ENCODE data around the gene PRKCE. TPM values are rescaled to one million over a fixed set of nuclear protein-coding genes. Genes with fewer than 3 reads are reported as not detected.

Gene PRKCE
- total and polyA plus RNA-seq, 2 experiments from 2014 or later, result 0.94 to 1.2 TPM

DNA sequence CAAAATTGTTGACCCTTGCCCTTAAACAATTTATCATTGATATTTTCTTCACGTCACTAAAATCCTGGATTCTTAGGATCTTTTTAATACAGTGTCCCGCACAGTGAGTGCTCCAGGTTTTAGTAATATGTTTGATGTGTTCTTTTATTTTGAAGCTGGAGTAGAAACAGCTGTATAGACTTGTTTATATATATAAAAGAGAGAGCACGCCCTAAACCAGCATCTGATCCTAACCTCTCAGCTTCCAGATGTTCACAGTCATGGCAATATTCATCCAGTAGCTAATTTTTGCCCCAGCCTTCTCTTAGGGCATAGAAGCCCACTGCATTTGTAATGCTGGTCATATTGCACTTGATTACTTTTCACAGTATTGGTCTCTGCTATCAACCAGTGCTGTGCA lies 475.7 kb downstream of the PRKCE start:
- H3K27me3 Mint-ChIP-seq (ENCODE audit: insufficient read depth, low read depth, poor library complexity), result peaks cover 2% of the 10 kb centered on the region

More for the DNA sequence above, 475.7 kb downstream of the PRKCE start:
- H3K4me1 Mint-ChIP-seq, result no peaks in the 10 kb centered on the region
- Histone ChIP-seq H3K79me2 (replicated peaks; ENCODE audit: insufficient read depth) (no peaks in the 10 kb centered on the region), H3K9me2 (ENCODE audit: insufficient read depth) (no peaks in the 10 kb centered on the region), H3K27ac (ENCODE audit: low read depth) (no peak overlapping the region), H3K27me3 (ENCODE audit: insufficient read depth) (no peaks in the 10 kb centered on the region), H3K36me3 (ENCODE audit: insufficient read depth) (no peaks in the 10 kb centered on the region), H3K4me1 (ENCODE audit: insufficient read depth) (no peaks in the 10 kb centered on the region), H2AFZ (no peak overlapping the region), H3K4me2 (no peak overlapping the region), H3F3A (replicated peaks; ENCODE audit: low read depth) (no peaks in the 10 kb centered on the region), H4K20me1 (replicated peaks; ENCODE audit: insufficient read depth) (no peaks in the 10 kb centered on the region), H3K4me3 (no peak overlapping the region)
- DNase-seq (ENCODE audit: low spot score), result no peak
- no peak for TF ChIP-seq ZNF331 (CRISPR knock-in tag; IDR thresholded peaks at IDR 0.05; ENCODE audit: low read depth)
- TF ChIP-seq, protein P1, sequence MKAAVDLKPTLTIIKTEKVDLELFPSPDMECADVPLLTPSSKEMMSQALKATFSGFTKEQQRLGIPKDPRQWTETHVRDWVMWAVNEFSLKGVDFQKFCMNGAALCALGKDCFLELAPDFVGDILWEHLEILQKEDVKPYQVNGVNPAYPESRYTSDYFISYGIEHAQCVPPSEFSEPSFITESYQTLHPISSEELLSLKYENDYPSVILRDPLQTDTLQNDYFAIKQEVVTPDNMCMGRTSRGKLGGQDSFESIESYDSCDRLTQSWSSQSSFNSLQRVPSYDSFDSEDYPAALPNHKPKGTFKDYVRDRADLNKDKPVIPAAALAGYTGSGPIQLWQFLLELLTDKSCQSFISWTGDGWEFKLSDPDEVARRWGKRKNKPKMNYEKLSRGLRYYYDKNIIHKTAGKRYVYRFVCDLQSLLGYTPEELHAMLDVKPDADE (IDR thresholded peaks at IDR 0.05), result no peak
- TF ChIP-seq NANOG (IDR thresholded peaks at IDR 0.05; ENCODE audit: borderline replicate concordance), result no peak
- no peak for TF ChIP-seq EZH2phosphoT487 (IDR thresholded peaks at IDR 0.05; ENCODE audit: unreplicated experiment)
- TF ChIP-seq, protein P2, sequence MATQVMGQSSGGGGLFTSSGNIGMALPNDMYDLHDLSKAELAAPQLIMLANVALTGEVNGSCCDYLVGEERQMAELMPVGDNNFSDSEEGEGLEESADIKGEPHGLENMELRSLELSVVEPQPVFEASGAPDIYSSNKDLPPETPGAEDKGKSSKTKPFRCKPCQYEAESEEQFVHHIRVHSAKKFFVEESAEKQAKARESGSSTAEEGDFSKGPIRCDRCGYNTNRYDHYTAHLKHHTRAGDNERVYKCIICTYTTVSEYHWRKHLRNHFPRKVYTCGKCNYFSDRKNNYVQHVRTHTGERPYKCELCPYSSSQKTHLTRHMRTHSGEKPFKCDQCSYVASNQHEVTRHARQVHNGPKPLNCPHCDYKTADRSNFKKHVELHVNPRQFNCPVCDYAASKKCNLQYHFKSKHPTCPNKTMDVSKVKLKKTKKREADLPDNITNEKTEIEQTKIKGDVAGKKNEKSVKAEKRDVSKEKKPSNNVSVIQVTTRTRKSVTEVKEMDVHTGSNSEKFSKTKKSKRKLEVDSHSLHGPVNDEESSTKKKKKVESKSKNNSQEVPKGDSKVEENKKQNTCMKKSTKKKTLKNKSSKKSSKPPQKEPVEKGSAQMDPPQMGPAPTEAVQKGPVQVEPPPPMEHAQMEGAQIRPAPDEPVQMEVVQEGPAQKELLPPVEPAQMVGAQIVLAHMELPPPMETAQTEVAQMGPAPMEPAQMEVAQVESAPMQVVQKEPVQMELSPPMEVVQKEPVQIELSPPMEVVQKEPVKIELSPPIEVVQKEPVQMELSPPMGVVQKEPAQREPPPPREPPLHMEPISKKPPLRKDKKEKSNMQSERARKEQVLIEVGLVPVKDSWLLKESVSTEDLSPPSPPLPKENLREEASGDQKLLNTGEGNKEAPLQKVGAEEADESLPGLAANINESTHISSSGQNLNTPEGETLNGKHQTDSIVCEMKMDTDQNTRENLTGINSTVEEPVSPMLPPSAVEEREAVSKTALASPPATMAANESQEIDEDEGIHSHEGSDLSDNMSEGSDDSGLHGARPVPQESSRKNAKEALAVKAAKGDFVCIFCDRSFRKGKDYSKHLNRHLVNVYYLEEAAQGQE (IDR thresholded peaks at IDR 0.05; ENCODE audit: unreplicated experiment), result no peak
- no peak for TF ChIP-seq CREB1 (CRISPR knock-in tag; IDR thresholded peaks at IDR 0.05; ENCODE audit: low read depth)
- TF ChIP-seq, protein P3, sequence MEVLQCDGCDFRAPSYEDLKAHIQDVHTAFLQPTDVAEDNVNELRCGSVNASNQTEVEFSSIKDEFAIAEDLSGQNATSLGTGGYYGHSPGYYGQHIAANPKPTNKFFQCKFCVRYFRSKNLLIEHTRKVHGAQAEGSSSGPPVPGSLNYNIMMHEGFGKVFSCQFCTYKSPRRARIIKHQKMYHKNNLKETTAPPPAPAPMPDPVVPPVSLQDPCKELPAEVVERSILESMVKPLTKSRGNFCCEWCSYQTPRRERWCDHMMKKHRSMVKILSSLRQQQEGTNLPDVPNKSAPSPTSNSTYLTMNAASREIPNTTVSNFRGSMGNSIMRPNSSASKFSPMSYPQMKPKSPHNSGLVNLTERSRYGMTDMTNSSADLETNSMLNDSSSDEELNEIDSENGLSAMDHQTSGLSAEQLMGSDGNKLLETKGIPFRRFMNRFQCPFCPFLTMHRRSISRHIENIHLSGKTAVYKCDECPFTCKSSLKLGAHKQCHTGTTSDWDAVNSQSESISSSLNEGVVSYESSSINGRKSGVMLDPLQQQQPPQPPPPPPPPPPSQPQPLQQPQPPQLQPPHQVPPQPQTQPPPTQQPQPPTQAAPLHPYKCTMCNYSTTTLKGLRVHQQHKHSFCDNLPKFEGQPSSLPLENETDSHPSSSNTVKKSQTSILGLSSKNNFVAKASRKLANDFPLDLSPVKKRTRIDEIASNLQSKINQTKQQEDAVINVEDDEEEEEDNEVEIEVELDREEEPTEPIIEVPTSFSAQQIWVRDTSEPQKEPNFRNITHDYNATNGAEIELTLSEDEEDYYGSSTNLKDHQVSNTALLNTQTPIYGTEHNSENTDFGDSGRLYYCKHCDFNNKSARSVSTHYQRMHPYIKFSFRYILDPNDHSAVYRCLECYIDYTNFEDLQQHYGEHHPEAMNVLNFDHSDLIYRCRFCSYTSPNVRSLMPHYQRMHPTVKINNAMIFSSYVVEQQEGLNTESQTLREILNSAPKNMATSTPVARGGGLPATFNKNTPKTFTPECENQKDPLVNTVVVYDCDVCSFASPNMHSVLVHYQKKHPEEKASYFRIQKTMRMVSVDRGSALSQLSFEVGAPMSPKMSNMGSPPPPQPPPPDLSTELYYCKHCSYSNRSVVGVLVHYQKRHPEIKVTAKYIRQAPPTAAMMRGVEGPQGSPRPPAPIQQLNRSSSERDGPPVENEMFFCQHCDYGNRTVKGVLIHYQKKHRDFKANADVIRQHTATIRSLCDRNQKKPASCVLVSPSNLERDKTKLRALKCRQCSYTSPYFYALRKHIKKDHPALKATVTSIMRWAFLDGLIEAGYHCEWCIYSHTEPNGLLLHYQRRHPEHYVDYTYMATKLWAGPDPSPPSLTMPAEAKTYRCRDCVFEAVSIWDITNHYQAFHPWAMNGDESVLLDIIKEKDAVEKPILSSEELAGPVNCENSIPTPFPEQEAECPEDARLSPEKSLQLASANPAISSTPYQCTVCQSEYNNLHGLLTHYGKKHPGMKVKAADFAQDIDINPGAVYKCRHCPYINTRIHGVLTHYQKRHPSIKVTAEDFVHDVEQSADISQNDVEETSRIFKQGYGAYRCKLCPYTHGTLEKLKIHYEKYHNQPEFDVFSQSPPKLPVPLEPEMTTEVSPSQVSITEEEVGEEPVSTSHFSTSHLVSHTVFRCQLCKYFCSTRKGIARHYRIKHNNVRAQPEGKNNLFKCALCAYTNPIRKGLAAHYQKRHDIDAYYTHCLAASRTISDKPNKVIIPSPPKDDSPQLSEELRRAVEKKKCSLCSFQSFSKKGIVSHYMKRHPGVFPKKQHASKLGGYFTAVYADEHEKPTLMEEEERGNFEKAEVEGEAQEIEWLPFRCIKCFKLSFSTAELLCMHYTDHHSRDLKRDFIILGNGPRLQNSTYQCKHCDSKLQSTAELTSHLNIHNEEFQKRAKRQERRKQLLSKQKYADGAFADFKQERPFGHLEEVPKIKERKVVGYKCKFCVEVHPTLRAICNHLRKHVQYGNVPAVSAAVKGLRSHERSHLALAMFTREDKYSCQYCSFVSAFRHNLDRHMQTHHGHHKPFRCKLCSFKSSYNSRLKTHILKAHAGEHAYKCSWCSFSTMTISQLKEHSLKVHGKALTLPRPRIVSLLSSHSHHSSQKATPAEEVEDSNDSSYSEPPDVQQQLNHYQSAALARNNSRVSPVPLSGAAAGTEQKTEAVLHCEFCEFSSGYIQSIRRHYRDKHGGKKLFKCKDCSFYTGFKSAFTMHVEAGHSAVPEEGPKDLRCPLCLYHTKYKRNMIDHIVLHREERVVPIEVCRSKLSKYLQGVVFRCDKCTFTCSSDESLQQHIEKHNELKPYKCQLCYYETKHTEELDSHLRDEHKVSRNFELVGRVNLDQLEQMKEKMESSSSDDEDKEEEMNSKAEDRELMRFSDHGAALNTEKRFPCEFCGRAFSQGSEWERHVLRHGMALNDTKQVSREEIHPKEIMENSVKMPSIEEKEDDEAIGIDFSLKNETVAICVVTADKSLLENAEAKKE (CRISPR knock-in tag; IDR thresholded peaks at IDR 0.05), result no peak
- no peak for TF ChIP-seq EZH2 (IDR thresholded peaks at IDR 0.05; ENCODE audit: low read depth, unreplicated experiment)
- TF ChIP-seq ZNF114 (CRISPR knock-in tag; IDR thresholded peaks at IDR 0.05), result no peak
- no peak for ATAC-seq
- no peaks in the 10 kb centered on the region for H3K36me3 Mint-ChIP-seq (ENCODE audit: low read depth)
- H3K27ac Mint-ChIP-seq, result no peak overlapping the region
- H3K4me3 Mint-ChIP-seq, result no peak overlapping the region
- no peaks in the 10 kb centered on the region for H3K9me3 Mint-ChIP-seq
